C4-2B (cell line): Measurements from ENCODE around the gene CYP2J2.
"Not testable (repeated sequence)": the region's sequence is repeated elsewhere in the genome, so short reads cannot be mapped to it uniquely, and the experiment has no call there.

ENCODE experiments used
- H3K27ac ChIP-seq: fragments of 450-650 bp; 2 replicates; pipeline ENCODE4 v1.5.1; 2017
- CTCF ChIP-seq: fragments of 450-650 bp; conservative IDR thresholded peaks from 2 replicates; pipeline ENCODE4 v1.5.1; 2017; ENCODE audit warnings: mild to moderate bottlenecking
- ZFX ChIP-seq: fragments of 450-650 bp; IDR thresholded peaks from 2 replicates; pipeline ENCODE4 v1.6.1; 2017

The CYP2J2 gene

GRCh38 chr1:59915516-59915915 is 11.1 kb downstream of the CYP2J2 start:
- no peak for TF ChIP-seq CTCF
- no peak overlapping the region for H3K27ac ChIP-seq

GRCh38 chr1:59914791-59915286 is 11.7 kb downstream of the CYP2J2 start:
- H3K27ac ChIP-seq: not testable (repeated sequence)

GRCh38 chr1:59908682-59909081 is 17.9 kb downstream of the CYP2J2 start:
- H3K27ac ChIP-seq: no peak overlapping the region

GRCh38 chr1:59908084-59908483 is 18.5 kb downstream of the CYP2J2 start:
- H3K27ac ChIP-seq: no peak overlapping the region
- TF ChIP-seq CTCF: no peak
- TF ChIP-seq ZFX: no peak

More at GRCh38 chr1:59908682-59909081, 17.9 kb downstream of the CYP2J2 start:
- TF ChIP-seq ZFX (no peak), CTCF (no peak)

GRCh38 chr1:59906931-59907330 is 19.6 kb downstream of the CYP2J2 start:
- H3K27ac ChIP-seq: no peak overlapping the region

GRCh38 chr1:59903141-59903754 is 23.3 kb downstream of the CYP2J2 start:
- TF ChIP-seq ZFX: no peak
- TF ChIP-seq CTCF: peak; percentile 88
- no peak overlapping the region for H3K27ac ChIP-seq

More at GRCh38 chr1:59906931-59907330, 19.6 kb downstream of the CYP2J2 start:
- TF ChIP-seq ZFX (no peak), CTCF (no peak)

- H3K27ac ChIP-seq: no peak overlapping the region
- TF ChIP-seq ZFX (no peak), CTCF (no peak)
Measured at GRCh38 chr1:59901770-59902388, 24.7 kb downstream of the CYP2J2 start.

GRCh38 chr1:59900640-59901039 is 25.9 kb downstream of the CYP2J2 start:
- H3K27ac ChIP-seq: no peak overlapping the region
- TF ChIP-seq ZFX (no peak), CTCF (peak; percentile 5; the same call in 1 of the 2 replicates)
